ENCODE data around the gene MCM3.

DNA sequence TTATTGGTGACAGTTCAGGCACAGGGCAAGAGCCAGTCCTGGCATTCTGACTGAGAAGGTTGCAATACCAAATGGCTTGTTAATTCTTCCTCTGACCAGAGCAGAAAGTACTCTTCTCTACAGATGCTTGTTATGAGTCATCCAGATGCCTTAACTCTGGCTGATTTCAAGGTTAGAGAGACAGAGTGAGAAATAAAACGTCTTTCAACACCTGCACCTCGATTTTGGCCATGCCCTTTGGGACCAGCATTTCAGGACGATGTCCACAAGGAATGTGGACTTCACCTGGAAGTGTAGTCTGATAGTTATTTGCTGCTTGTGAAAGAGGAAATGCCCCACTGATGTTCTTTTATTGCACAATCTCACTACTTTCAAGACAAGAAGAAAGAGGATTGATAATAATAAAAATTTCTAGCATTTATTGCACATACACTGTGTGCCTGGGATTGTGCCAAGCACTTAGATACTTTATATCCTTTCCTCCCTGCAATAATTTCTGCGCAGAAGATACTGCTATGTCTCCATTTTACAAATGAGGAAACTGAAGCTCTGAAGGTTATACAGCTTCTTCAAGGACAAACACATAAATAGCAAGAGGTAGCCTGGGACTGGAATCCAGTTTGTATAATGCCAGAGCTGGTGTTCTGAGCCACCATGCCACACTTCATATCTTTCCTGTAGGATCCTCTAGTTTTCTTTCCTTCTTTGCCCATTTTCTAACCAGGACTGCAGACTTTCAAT lies 33.5 kb upstream of the MCM3 start:
- TF ChIP-seq, protein P1, sequence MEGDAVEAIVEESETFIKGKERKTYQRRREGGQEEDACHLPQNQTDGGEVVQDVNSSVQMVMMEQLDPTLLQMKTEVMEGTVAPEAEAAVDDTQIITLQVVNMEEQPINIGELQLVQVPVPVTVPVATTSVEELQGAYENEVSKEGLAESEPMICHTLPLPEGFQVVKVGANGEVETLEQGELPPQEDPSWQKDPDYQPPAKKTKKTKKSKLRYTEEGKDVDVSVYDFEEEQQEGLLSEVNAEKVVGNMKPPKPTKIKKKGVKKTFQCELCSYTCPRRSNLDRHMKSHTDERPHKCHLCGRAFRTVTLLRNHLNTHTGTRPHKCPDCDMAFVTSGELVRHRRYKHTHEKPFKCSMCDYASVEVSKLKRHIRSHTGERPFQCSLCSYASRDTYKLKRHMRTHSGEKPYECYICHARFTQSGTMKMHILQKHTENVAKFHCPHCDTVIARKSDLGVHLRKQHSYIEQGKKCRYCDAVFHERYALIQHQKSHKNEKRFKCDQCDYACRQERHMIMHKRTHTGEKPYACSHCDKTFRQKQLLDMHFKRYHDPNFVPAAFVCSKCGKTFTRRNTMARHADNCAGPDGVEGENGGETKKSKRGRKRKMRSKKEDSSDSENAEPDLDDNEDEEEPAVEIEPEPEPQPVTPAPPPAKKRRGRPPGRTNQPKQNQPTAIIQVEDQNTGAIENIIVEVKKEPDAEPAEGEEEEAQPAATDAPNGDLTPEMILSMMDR (IDR thresholded peaks at IDR 0.05; ENCODE audit: insufficient read depth, low read depth, low read length), result no peak
- TF ChIP-seq EZH2 (IDR thresholded peaks at IDR 0.05; ENCODE audit: insufficient read depth, low read length), result no peak
